GM12891 (cell line): ENCODE results near the gene PRELID1.
"Not testable (repeated sequence)": the region's sequence is repeated elsewhere in the genome, so short reads cannot be mapped to it uniquely, and the experiment has no call there.

Experiments used
- DNase-seq: peaks from one replicate; pipeline ENCODE4 v3.0.0; 2011; ENCODE audit warnings: low spot score; ENCODE audit not compliant: insufficient read length
- FAIRE-seq: peaks from 2 replicates; lab custom pipeline; 2011; peaks lifted over from hg19 to GRCh38; lab: Jason Lieb, UNC
- PAX5 ChIP-seq: IDR thresholded peaks from 2 replicates; pipeline ENCODE4 v1.6.1; 2011; ENCODE audit warnings: low read length, moderate library complexity, mild to moderate bottlenecking; ENCODE audit not compliant: insufficient read depth, severe bottlenecking
- POLR2A ChIP-seq: IDR thresholded peaks from 2 replicates; pipeline ENCODE4 v1.6.1; 2011; ENCODE audit warnings: low read depth, low read length, control low read depth
- POLR2AphosphoS5 ChIP-seq: IDR thresholded peaks from 2 replicates; pipeline ENCODE4 v1.6.1; 2011; ENCODE audit warnings: low read depth, low read length, control low read depth
- POU2F2 ChIP-seq: IDR thresholded peaks from 2 replicates; pipeline ENCODE4 v1.6.1; 2011; ENCODE audit warnings: low read depth, mild to moderate bottlenecking, control low read depth, low read length, moderate library complexity
- SPI1 ChIP-seq: IDR thresholded peaks from 2 replicates; pipeline ENCODE4 v1.6.1; 2011; ENCODE audit warnings: low read depth, low read length, control low read depth
- TAF1 ChIP-seq: IDR thresholded peaks from 2 replicates; pipeline ENCODE4 v1.6.1; 2011; ENCODE audit warnings: low read depth, low read length, control low read depth

Gene PRELID1

DNA sequence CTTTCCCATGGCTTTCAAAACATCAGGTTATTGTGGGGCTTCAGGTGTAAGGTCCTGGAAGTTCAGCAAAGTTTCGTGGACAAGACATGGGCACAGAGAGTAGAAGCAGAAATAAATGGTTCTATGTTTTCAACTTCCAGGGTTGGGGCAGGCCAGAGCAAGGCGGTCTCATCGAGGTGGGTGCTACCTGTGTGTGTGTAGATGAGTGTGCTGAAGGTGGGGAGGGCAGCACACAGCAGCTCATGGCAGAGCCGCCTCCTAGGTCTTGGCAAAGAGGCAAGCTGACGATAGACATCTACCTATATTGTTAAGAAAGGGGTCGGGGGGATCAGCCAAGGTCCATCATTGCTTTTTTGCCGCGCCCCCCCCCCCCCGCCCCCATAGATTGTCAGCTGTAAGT lies 3.9 kb upstream of the PRELID1 start:
- FAIRE-seq (no peak), DNase-seq (no peak)
- TF ChIP-seq PAX5 (no peak), POLR2A (no peak), POLR2AphosphoS5 (no peak), TAF1 (no peak), SPI1 (no peak), POU2F2 (no peak)

DNA sequence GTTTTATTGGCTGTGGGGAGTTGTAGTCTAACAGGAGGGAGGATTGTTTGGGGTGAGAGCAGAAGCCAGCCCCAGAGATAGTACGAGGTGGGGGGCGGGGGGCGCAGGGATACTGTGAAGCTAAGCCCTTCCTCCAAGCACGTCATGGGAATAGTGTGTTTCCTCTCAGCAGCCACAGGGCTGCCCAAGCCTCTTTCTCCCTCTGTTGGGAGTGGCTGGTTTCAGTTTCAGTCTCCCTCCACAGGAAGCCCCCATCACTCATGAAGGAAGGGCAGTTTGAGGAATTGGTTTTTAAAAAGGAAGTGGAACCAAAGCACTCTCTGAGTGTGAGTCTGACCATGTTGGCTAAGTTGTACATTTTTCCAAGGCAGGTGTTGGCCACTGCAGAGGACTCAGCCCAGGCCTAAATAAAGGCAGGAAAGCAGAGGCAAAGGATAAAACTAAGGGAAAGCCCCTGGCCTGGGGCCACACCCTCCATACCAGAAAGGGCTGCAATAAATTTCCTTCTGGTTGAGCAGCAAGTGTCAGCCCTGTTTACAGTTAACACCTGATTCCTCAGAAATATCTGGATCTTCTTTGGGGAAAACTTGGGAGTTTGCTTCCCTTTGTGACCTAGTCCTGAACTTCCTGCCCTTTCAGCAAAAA lies 3.2 kb upstream of the PRELID1 start:
- no peak for DNase-seq
- peak; percentile 90 for FAIRE-seq
- TF ChIP-seq PAX5 (no peak), POLR2A (no peak), SPI1 (peak; percentile 96), POU2F2 (no peak), TAF1 (peak; percentile 34; the same call in 1 of the 2 replicates), POLR2AphosphoS5 (peak; percentile 39; the same call in 1 of the 2 replicates)

DNA sequence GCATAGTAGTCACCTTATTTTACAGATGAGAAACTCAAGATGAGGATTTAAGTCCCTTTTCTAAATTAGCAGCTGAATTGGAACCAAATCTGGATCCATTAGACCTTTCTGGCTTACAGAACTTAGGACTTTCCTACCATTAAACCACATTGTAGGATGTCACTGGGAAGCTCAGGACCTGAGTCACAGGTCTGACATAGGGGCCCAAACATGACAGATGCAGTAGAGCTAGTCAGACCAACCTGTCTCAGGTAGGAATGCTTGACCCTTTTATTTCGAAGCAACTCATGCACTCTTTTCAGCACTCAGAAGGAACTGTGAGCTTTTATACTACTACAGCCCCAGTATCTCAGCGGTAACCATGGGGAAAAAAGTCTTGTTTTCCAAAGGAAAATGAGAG lies 2.6 kb upstream of the PRELID1 start:
- DNase-seq = no peak
- no peak for TF ChIP-seq SPI1
- FAIRE-seq = no peak

DNA sequence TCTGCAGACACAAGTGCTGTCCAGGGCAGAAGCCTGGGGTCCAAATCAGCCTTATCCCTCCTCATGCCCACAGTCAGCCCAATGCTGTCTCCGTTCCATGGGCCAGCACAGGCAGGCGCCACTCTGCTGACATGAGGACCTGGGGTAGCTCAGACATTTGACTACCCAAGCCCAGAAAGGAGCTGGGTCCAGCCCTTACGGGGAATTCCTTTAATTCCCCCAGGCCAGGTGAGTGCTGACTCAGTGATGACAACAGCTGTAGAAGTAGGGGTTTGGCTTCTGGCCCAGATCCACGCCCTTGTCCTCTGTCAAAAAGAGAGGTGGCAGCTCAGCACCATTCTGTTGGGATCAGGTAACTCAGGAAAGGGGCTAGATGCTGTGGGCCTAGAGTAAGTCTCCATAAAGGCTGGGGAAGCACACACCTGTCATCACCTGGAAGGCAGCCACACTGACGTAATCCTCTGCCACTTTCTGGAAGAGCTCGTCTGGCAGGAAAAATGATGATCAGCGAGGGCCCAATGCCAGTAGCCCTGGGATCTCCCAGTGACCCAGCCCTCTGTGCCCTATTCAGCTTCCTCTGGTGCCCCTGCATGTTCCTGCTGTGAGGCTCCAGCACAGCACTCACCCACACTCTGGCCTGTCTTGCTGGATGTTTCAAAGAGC lies 2.0 kb upstream of the PRELID1 start:
- TF ChIP-seq POLR2AphosphoS5 (0 out of 2 replicates have a peak, but pooled peaks have one; percentile 15), POU2F2 (no peak)
- no peak for DNase-seq

DNA sequence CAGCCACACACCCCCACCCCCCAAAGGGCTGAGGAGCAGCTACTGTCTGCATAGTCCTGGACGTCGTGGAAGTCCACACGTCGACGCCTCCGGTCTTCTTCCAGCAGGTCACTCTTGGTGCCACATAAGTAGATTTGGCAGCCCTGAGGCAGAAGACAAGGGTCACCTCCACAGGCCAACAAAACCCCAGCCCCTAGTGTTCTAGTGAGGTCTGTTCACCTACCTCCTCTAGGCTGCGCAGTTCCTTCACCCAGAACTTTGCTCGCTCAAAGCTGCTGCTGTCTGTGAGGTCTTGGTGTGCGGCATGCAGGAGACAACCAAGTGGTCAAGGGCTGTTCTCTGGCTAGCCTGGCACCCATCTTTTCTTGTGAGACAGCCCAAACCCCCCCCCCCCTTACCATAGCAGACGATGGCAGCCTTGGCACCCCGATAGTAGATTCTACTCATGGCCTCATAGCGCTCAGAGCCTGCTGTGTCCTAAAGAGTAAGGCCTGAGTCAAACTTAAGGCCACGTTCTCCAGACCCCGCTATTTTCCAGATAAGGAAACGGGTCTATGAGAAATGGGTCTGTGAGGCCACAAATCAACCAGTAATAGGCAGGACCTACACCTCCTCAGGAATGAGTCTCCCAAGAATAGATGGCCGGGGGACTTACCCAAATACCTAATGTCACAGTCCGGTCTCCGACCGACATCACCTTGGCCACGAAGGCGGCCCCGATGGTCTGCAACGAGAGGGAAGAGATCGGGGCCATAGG lies 1.1 kb upstream of the PRELID1 start:
- no peak for TF ChIP-seq TAF1
- 0 out of 2 replicates have a peak, but pooled peaks have one; percentile 24 for TF ChIP-seq POLR2A
- DNase-seq (no peak), FAIRE-seq (peak; percentile 23)

More for the DNA sequence above, 2.0 kb upstream of the PRELID1 start:
- FAIRE-seq = no peak

DNA sequence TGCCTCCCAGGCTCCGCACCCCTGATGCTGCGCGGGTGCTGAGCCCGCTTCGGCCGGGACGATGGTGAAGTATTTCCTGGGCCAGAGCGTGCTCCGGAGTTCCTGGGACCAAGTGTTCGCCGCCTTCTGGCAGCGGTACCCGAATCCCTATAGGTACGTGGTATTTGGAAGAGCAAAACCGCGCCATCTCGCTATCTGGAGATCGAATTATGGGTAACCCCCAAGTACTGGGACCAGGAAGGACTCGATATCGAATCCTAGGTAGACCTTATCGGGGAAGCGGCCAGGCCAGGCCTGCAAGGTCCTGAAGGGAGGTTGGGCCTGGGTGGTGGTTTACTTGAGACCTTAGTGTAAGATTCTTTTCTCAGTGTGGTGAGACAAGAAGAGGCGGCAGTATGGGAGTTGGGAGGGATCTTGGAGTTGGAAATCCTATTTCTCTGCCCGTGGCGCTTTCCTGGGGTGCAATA lies 359 bp downstream of the PRELID1 start:
- TF ChIP-seq SPI1 (no peak), POLR2A (no peak), POU2F2 (no peak), POLR2AphosphoS5 (no peak), PAX5 (no peak), TAF1 (no peak)
- FAIRE-seq = no peak
- DNase-seq = no peak

DNA sequence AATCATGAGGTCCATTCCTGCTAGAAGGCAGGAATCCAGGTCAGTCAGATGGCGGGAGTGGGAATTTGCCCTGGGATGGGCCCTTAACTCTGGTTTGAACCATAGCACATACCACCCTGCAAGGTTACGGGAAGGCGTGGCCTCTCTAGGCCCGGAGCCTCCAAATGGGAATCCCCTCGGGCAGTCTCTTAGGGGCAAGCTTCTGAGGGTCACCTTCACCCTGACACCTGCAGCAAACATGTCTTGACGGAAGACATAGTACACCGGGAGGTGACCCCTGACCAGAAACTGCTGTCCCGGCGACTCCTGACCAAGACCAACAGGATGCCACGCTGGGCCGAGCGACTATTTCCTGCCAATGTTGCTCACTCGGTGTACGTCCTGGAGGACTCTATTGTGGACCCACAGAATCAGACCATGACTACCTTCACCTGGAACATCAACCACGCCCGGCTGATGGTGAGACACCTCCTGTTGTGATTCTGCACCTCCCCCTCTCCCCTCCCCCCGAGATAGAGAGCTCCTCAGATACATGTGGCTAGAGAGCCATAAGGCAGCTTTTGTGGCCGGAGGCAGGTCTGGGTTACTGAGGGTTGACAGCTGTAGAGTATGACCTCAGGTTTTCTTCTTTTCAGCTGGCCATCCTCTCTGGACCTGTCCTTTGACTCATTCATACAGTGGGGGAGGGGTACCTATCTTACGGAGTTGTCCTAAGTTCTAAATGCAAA lies 957 bp downstream of the PRELID1 start:
- no peak for FAIRE-seq
- no peak for DNase-seq
- TF ChIP-seq PAX5 = no peak
- no peak for TF ChIP-seq SPI1
- no peak for TF ChIP-seq POU2F2
- no peak for TF ChIP-seq TAF1
- TF ChIP-seq POLR2AphosphoS5 = no peak
- TF ChIP-seq POLR2A = no peak

DNA sequence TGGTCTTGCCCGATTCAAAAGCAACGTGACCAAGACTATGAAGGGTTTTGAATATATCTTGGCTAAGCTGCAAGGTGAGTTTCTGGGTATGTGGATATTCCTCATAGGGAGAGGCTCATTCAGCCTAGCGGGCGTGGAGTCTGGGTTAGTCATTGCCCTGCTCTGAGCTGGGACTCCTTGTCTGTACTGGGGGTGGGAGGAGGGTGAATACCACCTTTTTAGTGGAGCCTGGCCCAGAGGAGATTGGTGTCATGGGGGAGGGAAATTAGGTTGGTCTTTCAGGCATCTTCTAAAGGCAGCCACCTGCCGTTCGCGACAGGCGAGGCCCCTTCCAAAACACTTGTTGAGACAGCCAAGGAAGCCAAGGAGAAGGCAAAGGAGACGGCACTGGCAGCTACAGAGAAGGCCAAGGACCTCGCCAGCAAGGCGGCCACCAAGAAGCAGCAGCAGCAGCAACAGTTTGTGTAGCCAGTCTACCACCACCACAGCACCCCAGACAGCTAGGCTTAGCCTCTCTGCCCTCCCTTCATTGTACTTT lies 2.6 kb downstream of the PRELID1 start:
- not testable (repeated sequence) for DNase-seq, FAIRE-seq

DNA sequence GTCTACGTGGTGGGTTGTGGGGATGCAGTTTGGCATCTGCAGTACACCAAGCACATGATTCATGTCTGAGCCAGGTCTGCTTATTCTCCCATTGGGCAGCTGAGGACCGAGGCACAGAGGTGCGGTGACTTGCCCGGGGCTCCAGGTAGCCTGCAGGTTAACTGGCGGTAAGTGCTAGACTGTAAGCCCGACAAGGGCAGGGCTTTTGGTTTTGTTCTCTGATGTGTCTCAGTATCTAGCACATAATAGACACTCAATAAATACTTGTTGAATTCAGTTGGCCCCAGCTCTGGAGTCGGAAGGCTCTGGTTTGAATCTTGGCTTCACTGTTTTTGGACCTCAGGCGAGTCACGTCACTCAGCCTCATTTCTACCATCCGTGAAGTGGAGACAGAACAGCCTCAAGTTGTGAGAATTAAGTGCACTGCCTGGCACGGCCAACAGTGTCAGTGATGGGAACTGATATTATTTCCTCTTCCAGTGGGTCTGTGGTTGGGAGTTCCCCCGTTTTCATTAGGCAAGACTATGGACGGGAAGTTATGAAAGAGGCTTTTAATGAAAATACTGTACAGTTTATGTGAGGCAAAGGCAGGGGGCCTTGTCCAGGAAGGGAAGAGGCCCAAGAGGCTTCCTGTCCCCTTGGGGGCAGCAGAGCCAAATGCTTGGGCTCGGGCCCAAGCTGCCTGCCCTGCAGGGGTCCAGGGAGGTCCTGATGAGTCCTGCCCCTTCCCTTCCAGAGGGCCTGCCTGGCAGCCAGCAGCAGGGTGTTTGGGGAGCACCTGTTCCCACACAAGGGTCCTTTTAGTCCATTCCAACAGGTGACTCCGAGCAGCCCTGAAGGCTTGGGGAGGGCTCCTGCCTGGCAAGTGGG lies 3.3 kb downstream of the PRELID1 start:
- DNase-seq (no peak), FAIRE-seq (no peak)
- peak; percentile 55 for TF ChIP-seq POLR2AphosphoS5
- TF ChIP-seq POLR2A = no peak; the same call in 1 of the 2 replicates
